Measurements from ENCODE around the gene JAML.

Gene JAML

GRCh38 chr11:118215262-118215661 is 9.5 kb downstream of the JAML start:
- no peak for DNase-seq

- DNase-seq, result no peak
Observed at GRCh38 chr11:118214210-118214914, 10.4 kb downstream of the JAML start.

DNA sequence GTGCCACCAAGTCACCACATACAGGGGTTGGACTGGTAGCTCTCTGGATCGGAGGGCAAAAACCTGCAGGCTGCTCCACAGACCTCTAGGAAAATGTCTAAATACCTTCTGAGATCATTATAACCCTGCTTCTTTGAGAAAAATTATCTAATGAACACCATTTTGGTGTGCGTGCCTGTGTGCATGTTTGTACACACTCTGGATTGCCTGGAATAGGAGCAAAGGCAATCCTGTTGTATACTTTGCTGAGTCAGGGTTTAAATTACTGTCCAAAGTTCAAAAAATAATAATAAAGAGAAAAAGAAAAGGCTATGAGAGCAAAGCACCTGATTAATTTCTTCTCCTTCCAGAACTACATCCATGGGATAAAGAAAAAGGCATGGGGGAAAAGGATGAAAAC is 11.0 kb downstream of the JAML start:
- no peak for DNase-seq

DNA sequence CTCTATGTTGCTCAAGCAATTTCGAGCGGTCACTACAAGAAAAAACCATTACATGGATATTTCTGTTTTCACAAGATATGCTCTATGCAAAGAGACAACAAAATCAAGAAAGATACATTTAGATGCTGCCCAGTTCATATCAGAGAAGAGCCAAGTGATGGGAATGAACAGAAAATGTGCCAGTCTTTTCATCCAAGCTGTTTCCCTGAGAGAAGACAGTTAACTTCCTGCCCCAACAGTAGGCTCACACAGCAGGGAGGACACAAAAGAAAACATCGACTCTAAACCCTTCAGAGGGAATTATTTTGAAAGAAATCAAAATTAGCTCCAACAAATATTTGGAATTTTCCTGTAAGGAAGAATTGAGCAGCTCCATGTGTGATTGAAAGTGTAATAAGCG is 11.6 kb downstream of the JAML start:
- no peak for DNase-seq

GRCh38 chr11:118212781-118213191 is 12.0 kb downstream of the JAML start:
- DNase-seq, result no peak

- no peak for DNase-seq
Observed at GRCh38 chr11:118212131-118212725, 12.6 kb downstream of the JAML start.

GRCh38 chr11:118211006-118211405 is 13.8 kb downstream of the JAML start:
- DNase-seq, result no peak

GRCh38 chr11:118210323-118210722 is 14.5 kb downstream of the JAML start:
- no peak for DNase-seq

DNA sequence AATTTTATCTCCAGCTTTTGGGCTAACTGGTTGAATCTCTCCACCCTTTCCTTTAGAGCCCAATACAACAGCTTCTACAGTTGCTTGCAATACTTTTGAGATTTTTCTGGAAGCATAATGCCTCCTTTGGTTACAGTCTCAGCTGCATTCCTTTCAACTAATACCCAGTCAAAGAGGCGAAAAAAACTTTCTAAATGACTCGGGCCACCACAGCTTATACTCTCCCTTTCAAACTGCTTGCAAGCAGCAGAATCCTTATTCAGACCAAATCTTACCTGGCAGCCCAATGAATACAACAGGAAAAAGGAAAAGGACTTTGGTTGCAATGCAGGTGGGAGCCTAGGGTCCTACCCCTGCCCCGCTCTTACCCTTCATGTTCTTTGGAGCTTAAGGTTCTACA is 15.8 kb downstream of the JAML start:
- DNase-seq, result no peak

- no peak for DNase-seq
Observed at GRCh38 chr11:118207079-118207478, 17.7 kb downstream of the JAML start.

GRCh38 chr11:118206391-118207031 is 18.3 kb downstream of the JAML start:
- DNase-seq, result no peak

DNA sequence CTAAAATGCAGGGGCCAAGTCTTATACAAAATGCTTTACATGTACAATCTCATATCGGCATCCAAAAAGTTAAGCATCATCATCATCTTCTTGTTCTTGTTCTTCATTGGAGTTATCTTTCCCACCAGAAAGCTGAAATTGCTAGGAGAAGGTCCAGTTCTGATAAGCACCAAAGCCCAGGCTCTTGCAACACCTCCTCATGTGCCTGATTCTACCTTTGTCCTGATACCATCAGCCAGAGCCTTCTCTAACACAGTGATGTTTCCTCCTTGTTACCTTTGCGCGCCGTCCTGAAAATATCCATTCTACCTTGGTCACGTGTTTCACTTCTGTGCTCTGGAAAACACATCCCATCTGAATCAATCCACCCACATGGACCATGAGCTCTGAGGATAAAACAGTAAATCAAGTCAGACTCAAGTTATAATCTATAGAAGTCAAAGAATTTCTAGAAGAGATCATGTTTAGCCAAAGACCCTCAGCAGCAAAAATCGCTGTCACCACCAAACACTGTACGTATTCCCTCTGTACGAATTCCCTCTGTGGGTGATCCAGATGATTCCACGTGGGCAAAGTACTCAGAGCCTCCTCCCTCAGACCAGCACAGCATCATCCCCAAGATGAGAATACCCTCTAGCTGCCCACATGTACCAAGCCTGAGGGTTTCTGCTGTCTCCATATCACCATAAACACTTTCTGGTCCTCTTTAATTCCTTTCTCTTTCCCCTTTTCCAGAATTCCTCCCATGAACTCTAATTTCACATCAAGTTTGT is 19.0 kb downstream of the JAML start:
- DNase-seq, result no peak

GRCh38 chr11:118202599-118203422 is 22.0 kb downstream of the JAML start:
- DNase-seq, result no peak

- DNase-seq, result no peak
Observed at GRCh38 chr11:118201966-118202365, 22.8 kb downstream of the JAML start.

- no peak for DNase-seq
Observed at GRCh38 chr11:118200901-118201680, 23.7 kb downstream of the JAML start.

DNA sequence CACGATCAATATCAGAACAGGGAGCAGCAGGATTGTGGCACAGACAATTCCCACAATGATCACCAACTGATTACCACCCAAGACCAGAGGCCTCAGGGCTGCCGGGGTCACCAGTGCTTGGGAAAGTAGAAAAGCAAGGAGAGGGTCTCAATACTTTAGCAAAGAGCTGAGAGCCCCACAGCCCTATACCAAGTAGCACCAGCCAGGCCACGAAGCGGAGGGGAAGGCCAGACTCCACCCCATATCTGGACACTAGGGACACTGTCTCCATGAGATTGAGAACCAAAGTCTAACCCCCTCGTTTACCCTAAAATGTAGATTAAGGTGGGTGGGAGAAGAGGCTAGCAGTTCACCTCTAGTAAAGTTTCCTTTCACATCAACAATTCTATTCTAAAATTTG is 24.3 kb downstream of the JAML start:
- DNase-seq, result no peak

DNA sequence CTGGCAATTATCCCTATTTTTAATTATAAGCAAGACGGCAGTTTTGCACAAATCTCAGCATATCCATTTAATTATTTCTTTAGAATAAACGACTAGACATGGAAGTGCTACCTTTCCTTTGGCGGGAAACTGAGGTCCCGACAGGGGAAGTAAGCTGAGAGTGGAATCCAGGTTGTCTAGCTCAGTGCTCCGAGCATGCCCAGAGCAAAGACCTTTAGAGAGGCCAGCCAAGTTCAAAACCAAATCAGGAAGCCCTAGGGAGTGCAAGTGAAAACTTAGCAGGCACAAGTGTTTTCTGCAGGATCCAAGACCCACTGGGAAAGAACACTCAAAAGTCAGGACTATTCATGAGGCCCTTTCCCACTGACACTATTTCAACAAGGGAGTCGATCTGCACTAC is 25.7 kb downstream of the JAML start:
- DNase-seq, result no peak

DNA sequence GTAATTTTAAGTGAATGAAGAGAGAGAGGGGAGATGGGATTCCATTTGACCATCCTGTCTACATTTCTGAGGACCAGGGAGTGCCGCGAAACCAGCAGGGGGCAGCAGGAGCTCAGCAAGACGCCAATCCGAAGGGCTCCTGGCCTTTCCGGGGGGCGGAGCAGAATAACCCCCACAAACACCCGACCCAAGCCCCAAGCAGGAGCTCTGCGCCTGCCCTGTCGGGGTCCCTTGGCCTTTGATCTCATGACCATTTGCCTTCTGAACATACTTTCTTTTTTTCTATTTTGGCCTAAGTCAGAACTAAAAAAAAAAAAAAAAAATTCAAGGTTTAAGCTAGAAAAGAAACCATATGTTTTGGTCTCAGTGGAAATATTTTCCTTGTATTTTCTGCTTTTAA is 26.4 kb downstream of the JAML start:
- peak; percentile 41 for DNase-seq

DNA sequence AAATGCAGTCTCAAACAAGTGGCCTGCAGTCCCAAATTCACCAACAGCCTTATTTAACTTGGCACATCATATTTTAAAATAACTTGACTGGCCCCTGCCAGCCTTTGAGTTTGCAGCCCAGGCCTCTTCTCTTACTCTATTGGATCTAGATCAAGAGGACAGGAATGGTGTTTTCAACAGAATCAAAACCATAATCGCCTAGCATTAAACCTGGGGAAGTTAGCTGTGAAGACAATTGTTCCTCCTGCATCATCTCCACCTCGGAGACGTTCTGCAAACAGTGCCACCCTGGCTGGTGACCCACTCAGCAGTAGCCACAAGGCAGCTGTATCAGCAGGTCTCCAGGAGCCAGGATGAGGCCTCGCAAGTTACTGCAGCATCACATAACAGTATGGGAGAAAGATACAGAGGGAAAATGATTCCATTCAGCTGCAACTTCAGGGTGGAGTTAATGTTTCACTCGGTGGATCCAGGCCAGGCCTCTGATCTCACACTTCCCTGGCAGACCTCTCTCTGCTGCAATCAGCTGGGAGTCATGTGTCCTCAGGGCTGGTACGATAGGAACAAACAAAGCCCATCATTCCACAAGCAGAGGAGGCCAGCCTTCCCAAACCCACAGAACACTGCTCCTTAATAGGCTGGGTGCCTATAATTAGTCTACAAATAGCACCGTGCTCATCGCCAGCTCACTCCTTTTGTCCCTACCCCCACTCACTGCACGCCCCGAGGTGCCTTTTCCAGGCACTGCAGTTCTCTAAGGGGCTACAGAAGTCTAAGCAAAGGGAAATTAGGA is 29.8 kb downstream of the JAML start:
- peak; percentile 17 for DNase-seq

DNA sequence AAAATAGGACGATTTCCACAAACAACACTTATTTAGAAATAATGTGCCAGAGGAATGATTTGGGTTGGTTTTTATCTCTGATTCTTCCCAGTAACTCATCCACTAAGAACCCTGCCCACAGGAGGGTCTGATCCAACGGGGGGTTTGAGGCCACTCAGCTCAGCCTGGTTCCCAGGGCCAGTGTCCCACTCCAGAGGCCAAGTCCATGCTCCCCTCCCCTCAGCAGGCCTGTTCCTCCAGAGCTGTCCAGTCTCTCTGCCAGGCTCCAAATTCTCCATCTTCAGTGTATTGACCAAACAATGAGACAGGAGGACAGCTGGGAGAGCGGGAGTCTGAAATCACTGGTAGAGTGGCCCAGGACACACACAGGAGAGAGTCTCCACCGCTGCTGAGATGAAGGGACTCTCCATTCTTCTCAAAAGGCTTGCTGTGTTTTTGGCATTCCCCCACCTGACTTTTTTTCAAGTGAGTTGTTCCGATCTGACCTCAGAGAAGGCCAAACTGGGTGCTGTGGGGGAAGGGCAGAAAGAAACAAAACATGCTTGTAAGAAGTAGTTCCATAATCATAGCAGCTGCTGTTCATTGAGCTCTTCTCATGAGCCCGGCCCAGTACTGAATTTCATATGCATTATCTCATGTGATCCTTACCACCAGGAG is 30.8 kb downstream of the JAML start:
- no peak for DNase-seq
